ENCODE data around the gene REC114.
"Not testable (repeated sequence)": the region's sequence is repeated elsewhere in the genome, so short reads cannot be mapped to it uniquely, and the experiment has no call there.

The REC114 gene, protein sequence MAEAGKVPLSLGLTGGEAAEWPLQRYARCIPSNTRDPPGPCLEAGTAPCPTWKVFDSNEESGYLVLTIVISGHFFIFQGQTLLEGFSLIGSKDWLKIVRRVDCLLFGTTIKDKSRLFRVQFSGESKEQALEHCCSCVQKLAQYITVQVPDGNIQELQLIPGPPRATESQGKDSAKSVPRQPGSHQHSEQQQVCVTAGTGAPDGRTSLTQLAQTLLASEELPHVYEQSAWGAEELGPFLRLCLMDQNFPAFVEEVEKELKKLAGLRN

DNA sequence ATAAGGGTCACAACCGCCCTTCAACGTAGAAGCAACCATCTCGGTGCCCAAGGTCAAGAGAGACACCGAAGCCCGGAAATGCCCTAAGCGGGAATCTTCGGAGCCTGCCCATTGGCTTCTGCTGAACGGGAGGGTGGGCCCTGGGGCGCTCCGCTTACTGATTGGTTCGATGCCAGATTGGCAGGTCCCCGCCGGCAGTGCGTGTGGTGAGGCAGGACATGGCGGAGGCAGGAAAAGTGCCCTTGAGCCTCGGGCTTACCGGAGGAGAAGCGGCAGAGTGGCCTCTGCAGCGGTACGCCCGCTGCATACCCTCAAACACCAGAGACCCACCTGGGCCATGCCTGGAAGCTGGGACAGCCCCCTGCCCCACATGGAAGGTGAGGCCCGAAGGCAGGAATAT lies at the start of gene REC114:
Gene REC114 (plus strand): TSS at position 197 of the 400 bp plus-strand sequence. CDS start 22 bp downstream, at position 219.
- TF ChIP-seq, protein P1, sequence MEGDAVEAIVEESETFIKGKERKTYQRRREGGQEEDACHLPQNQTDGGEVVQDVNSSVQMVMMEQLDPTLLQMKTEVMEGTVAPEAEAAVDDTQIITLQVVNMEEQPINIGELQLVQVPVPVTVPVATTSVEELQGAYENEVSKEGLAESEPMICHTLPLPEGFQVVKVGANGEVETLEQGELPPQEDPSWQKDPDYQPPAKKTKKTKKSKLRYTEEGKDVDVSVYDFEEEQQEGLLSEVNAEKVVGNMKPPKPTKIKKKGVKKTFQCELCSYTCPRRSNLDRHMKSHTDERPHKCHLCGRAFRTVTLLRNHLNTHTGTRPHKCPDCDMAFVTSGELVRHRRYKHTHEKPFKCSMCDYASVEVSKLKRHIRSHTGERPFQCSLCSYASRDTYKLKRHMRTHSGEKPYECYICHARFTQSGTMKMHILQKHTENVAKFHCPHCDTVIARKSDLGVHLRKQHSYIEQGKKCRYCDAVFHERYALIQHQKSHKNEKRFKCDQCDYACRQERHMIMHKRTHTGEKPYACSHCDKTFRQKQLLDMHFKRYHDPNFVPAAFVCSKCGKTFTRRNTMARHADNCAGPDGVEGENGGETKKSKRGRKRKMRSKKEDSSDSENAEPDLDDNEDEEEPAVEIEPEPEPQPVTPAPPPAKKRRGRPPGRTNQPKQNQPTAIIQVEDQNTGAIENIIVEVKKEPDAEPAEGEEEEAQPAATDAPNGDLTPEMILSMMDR (IDR thresholded peaks at IDR 0.05; ENCODE audit: low read depth, low read length) = no peak
- H3K4me3 ChIP-seq (replicated peaks in 1 of 2; ENCODE audit: low read depth in 2 of 2, low read length in 2 of 2) = no peak within 1 kb of the TSS
- no peak for DNase-seq (ENCODE audit: low read depth in 2 of 2)

DNA sequence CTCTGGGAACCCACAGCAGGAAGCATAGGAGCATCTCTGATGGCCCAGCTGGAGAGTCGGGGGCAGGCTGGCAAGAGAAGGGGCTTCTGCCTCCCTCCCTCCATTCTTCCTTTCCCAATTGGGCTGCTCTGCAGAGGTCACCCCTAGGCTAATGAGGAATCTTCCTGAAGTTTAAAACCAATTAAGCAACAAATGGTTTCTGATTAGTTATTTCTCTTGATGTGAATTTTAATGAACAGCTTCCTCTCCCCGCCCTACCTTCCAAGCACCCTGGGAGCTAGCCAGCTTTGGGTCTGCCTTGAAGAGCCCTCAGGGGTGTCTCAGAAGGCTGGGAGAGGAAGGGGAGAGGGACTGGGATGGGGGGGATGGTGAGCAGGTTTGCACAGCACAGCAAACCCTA lies 49.6 kb upstream of the REC114 start:
- TF ChIP-seq, protein P1 (IDR thresholded peaks at IDR 0.05; ENCODE audit: low read depth, low read length) = no peak
- DNase-seq (ENCODE audit: low read depth in 2 of 2) = no peak
- H3K4me3 ChIP-seq (replicated peaks in 1 of 2; ENCODE audit: low read depth in 2 of 2, low read length in 2 of 2) = no peak overlapping the region

DNA sequence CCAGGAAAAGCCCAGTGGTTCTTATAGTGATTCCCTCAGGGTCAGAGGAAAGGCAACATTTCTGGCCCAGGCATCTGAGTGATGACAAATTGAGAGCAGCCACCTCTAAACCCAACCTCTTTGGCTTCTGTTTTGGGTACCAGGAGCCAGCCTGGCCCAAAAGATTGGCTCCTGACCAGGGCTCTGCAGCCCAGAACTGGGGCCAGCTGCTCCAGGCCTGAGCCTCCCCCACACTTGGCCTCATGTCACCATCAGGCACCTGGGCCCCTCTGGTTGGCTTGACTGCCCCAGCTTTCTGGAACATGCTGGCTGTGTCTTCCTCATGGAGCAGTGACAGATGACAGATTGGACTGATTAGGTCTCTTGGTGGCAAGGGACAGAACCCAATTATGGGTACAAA lies 48.2 kb upstream of the REC114 start:
- no peak for DNase-seq (ENCODE audit: low read depth in 2 of 2)
- no peak overlapping the region for H3K4me3 ChIP-seq (replicated peaks in 1 of 2; ENCODE audit: low read depth in 2 of 2, low read length in 2 of 2)
- TF ChIP-seq, protein P1 (IDR thresholded peaks at IDR 0.05; ENCODE audit: low read depth, low read length) = no peak

DNA sequence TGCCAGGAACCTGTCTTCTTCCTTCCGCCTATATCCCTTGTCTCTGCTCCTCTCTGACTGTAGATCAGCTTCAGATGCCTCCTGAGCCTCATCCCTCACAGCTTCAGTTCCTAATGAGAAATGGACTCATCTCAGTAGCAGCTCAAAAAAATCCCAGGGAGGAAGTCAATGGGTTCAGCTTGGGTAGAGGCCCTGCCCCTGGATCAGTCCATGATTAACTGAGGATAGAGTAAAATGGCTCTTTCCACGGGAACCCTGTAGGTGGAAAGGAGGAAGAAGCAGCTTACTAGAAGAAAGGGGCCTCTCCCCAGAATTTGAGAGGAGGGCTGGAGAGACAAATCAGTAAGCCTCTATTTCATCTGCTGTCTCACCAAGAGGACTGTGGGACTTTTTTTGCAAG lies 47.3 kb upstream of the REC114 start:
- no peak for DNase-seq (ENCODE audit: low read depth in 2 of 2)
- TF ChIP-seq, protein P1 (IDR thresholded peaks at IDR 0.05; ENCODE audit: low read depth, low read length) = no peak
- no peak overlapping the region for H3K4me3 ChIP-seq (replicated peaks in 1 of 2; ENCODE audit: low read depth in 2 of 2, low read length in 2 of 2)

DNA sequence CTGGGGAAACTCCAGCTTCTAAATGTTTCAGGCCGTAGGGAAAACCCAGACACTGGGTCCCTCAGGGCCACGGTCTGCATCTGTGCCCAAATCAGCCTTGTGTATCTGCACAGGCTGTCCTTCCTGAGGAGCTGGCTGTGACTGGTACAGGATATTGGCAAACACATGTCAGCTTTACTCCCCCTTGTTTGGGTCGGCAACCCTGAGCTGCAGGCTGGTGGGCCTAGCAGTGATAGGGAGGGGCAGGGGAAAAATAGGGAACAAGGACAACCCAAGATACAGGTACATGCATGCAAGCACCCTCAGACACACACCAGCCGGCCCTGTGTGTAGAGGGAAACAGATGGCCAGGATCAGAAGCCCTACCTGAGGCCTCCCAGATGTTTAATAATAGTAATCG lies 45.5 kb upstream of the REC114 start:
- TF ChIP-seq, protein P1 (IDR thresholded peaks at IDR 0.05; ENCODE audit: low read depth, low read length) = no peak
- DNase-seq (ENCODE audit: low read depth in 2 of 2) = no peak
- no peak overlapping the region for H3K4me3 ChIP-seq (replicated peaks in 1 of 2; ENCODE audit: low read depth in 2 of 2, low read length in 2 of 2)

DNA sequence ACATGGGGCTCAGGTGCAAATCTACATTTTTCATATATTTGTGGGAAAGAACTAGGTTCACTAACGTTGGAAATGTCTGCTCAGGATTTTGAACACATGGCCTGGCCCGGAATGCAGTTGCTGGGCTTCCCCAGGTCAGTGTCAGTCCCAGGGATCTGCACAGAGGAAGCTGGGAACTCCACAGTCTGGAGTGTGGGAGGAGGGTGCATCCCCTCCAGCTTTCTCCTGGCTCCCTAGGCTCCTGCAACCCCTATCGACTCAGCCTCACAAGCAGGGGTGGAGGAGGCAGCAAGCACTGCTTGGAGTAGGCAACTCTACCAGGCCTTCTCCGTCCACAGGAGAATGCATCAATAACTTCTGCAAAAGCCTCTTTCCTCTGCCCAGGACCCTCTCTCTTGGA lies 44.1 kb upstream of the REC114 start:
- H3K4me3 ChIP-seq (replicated peaks in 1 of 2; ENCODE audit: low read depth in 2 of 2, low read length in 2 of 2) = no peak overlapping the region
- no peak for DNase-seq (ENCODE audit: low read depth in 2 of 2)
- TF ChIP-seq, protein P1 (IDR thresholded peaks at IDR 0.05; ENCODE audit: low read depth, low read length) = no peak

DNA sequence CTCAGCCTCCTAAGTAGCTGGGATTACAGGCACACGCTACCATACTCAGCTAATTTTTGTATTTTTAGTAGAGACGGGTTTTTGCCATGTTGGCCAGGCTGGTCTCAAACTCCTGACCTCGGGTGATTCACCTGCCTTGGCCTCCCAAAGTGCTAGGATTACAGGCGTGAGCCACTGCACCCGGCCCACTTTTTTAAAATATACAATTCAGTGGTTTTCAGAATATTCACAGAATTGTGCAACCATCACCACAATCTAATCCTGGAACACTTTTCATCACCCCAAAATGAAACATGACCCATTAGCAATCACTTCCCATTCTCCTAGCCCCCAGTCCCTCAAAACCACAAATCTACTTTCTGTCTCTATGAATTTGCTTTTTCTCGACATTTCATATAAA lies 42.7 kb upstream of the REC114 start:
- peak; percentile 13 to 32 for DNase-seq (ENCODE audit: low read depth in 2 of 2)

More for the DNA sequence above, 42.7 kb upstream of the REC114 start:
- not testable (repeated sequence) for H3K4me3 ChIP-seq (replicated peaks in 1 of 2; ENCODE audit: low read depth in 2 of 2, low read length in 2 of 2)
